HG03342 (cell line): Measurements from ENCODE around the gene GPR35.
"Not testable (repeated sequence)": the region's sequence is repeated elsewhere in the genome, so short reads cannot be mapped to it uniquely, and the experiment has no call there.

Experiments
- ATAC-seq: cut with Tn5 transposase; IDR thresholded peaks from one replicate; pipeline ENCODE4 v1.9.1; 2021; ENCODE audit warnings: mild to moderate bottlenecking, moderate library complexity; ENCODE audit not compliant: unreplicated experiment

Gene GPR35

DNA sequence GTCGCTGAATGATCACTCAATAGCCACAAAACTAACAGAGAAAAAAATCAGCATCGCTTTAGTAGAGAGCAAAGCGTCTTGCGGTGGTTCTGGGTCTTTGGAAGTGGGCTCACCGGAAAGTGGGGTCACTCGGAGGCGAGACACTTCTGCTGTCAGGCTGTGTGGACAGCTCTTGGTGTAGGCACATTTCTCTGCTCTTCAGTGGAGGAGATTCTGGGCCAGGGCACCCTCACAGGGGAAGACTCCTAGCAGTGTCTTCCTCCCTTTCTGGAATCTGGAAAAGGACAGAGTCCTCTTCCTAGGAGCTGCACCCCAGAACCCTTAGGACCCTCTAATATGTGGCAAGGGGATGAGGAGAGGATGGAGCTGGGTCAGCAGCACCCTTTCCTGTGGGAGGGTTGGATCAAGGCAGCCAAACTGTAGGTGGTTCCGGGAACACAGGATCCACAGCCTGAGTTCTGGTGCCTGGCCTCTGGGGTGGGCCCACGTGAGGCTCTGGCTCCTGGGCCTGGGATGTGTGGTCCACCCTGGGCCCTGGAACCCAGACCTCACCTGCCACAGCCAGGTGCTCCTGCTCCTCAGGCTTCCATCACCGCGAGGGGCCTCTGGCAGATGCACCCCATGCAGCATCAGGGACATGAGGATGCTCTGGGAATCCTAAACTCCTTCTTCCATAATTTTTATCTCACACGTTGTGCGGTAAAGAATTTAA lies 25.1 kb downstream of the GPR35 start:
- ATAC-seq = no peak

GRCh38 chr2:240651185-240651584 lies 25.9 kb downstream of the GPR35 start:
- ATAC-seq = no peak

- no peak for ATAC-seq
Measured at GRCh38 chr2:240655931-240656886, 30.9 kb downstream of the GPR35 start.

- ATAC-seq = not testable (repeated sequence)
Measured at GRCh38 chr2:240659883-240660282, 34.6 kb downstream of the GPR35 start.

DNA sequence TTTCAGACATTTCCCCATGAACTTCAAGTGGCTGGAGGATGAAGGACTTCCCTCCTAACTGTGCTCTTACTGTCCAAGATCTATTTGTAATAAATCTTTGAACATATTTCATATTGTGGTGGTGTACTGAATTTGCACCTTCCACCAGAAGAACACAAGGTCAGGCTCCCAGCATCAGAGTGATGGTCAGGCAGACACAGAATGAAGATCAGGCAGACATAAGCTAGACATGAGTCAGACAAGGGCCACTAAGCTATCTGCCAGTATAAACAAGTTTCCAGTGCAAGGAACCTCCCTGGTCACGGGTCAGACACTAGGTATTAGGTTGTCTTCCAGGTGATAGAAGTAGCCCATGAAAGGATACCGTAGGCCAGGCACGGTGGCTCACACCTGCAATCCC lies 37.4 kb downstream of the GPR35 start:
- ATAC-seq = no peak

DNA sequence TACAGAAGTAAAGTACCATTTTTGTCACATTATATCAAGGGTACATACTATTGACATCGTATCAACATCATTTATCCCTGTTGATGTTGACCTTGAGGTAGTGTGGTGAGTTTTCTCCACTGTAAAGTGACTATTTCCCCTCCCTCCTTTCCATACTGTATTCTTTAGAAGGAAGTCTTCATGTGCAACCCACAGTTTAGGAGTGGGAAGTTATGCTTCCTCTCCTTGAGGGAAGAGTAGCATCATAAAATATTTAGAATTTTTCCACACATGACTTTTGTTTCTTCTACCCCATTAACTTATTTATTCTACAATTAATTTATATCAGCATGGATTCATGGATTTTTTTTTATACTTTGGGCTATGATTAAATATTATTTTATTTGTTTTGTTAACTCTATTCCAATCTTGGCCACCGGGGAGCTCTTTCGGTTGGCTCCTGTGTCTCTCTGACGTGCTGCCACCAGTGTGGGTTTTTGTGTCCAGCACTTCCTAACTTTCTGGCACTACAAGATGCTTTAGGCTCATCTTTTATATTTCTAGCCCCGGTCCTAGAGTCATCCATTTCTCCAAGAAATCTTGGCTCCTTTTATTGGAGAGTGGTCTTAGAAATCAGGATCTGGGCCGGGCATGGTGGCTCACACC lies 38.4 kb downstream of the GPR35 start:
- no peak for ATAC-seq

DNA sequence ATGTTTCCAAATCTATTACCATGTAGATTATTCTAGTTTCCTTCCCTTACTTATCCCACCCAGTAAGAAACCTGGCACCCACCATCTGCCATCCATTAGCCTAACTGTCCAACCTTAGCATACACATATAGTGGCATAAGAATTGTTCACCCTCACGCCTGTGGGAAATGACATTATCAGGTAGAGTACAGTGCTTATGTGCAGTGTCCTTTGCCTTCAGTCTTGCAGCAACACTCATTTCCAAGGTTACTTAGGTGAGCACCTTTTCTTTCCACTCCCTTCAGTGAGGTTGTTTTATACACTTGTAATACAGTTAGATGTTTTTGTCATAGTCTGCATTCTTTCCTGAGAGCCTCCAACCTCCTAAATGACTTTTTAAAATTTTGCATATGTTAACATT lies 39.3 kb downstream of the GPR35 start:
- ATAC-seq = no peak

- ATAC-seq = no peak
Measured at GRCh38 chr2:240670402-240670801, 45.1 kb downstream of the GPR35 start.

DNA sequence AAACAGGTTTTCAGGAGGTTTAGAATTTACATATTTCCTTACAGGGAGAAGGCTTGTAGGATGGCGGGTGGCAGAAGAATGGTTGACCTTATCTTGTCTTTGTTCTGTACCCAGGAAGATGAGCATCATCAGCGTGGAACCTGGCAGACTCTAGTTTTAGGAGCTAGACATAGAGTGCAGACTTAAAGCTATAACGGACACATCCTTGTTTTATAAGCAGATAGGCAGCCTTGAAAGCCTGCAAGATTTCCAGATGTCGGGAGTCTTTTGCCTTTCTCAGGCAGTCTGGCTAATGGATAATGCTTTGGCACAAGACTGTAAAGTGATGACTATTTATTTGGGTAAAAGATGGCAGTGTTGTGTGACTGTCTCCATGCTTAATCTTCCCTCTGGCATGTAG lies 45.7 kb downstream of the GPR35 start:
- no peak for ATAC-seq

GRCh38 chr2:240672076-240672700 lies 46.9 kb downstream of the GPR35 start:
- no peak for ATAC-seq

GRCh38 chr2:240672701-240673190 lies 47.5 kb downstream of the GPR35 start:
- no peak for ATAC-seq

- not testable (repeated sequence) for ATAC-seq
Measured at GRCh38 chr2:240674461-240675184, 49.3 kb downstream of the GPR35 start.

DNA sequence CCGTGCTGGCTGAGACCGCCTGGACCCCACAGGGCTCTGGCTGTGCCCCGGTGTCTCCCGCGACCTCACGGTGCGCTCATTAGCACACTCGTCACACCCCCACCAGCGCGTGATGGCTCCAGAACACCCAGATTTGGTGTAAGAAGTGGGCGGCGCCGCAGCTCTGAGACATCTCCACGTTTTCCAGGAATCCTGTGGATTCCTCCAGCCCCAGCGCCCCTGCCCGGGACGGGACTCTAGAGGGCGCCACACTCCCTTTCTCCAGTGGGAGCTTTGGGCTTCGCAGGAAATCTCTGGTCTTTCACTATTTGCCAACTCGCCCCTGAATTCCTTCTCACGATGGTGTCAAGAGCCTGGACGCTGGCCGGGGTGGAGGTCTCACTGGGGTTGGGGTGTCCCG lies 50.1 kb downstream of the GPR35 start:
- not testable (repeated sequence) for ATAC-seq

DNA sequence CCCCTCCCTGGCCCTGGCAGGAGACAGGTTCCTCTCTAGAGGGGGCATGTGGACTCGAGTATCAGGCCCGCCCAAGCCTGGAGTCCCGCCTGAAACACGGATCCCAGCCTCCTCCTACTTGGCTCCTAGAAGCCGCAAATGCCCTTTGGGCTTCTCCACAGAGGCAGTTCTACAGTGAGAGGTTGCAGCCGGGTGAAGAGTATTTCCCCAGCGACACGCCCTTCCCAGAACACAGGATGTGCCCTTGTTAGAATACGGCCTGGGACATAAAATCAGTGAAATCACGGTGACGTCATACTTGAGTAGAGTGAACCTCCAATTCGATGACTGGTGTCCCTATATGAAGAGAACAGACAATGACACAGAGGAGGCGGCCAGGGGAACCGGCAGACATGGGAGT lies 52.8 kb downstream of the GPR35 start:
- ATAC-seq = not testable (repeated sequence)

GRCh38 chr2:240678909-240679308 lies 53.6 kb downstream of the GPR35 start:
- not testable (repeated sequence) for ATAC-seq

DNA sequence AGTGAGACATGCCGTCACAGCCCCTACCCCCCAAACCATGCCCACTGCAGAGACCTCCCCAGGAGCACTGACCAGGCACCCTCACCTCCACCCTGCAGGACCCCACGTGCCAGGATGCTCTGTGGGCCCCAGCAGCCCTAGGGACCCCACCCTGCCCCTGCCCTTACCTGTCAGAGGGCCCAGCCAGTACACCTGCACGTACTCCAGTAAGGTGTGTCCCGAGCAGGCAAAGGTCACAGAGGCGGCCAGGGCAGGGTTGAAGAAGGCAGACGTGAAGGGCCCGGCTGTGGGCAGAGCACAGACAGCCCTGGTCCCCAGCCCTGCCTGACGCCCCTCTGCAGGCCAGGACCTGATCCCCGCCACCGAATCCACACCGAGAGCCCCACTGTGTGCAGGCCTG lies 54.9 kb downstream of the GPR35 start:
- not testable (repeated sequence) for ATAC-seq
